Mucosa of rectum (tissue), 2 donors: ENCODE results near the gene CENPP.

Experiments
- H3K27ac ChIP-seq, 2 donors: one replicate each; pipeline ENCODE4 v1.7.0; 2013; ENCODE audit warnings: inconsistent platforms in 2 of 2, low read depth in 2 of 2, low read length in 2 of 2
- H3K27me3 ChIP-seq, 2 donors: one replicate each; pipeline ENCODE4 v1.7.0; 2013; ENCODE audit warnings: low read length in 2 of 2; ENCODE audit not compliant: control insufficient read depth in 2 of 2, insufficient read depth in 2 of 2
- H3K36me3 ChIP-seq, 2 donors: one replicate each; pipeline ENCODE4 v1.7.0; 2013; ENCODE audit warnings: low read length in 2 of 2; ENCODE audit not compliant: control insufficient read depth in 2 of 2, insufficient read depth in 2 of 2
- H3K4me1 ChIP-seq, 2 donors: one replicate each; pipeline ENCODE4 v1.7.0; 2013; ENCODE audit warnings: low read length in 2 of 2, mild to moderate bottlenecking in 1 of 2; ENCODE audit not compliant: control insufficient read depth in 2 of 2, insufficient read depth in 2 of 2
- H3K4me3 ChIP-seq, 2 donors: one replicate each; pipeline ENCODE4 v1.7.0; 2013; ENCODE audit warnings: low read length in 2 of 2
- H3K9ac ChIP-seq, 2 donors: one replicate each; pipeline ENCODE4 v1.7.0; 2013; ENCODE audit warnings: low read length in 2 of 2, low read depth in 1 of 2, mild to moderate bottlenecking in 1 of 2
- H3K9me3 ChIP-seq, 2 donors: one replicate each; pipeline ENCODE4 v1.7.0; 2013; ENCODE audit warnings: low read length in 2 of 2; ENCODE audit not compliant: control insufficient read depth in 2 of 2
- donor health status: healthy.
- donor health status: Normal muscosa, but diverticular disease.

CENPP gene

DNA sequence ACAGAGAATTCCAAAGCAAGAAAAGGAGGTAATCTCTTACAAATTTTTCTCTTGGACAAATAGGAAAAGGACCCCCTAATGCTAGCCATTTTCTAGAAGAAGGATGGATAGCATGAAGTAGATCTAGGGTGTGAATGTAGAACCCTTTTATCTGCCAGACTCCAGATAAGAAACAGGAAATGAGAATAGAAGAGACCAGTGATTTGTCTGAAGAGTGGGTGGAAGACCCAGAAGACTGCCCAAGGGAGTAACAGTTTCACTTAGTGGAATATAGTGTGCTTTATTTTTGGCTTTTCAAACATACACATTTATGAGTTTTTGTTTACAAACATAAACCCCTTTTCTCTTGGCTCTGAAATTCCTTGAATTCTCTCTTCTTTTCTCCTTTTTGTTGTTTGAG, 185.0 kb downstream of the CENPP start:
- no peak overlapping the region for H3K27ac ChIP-seq

DNA sequence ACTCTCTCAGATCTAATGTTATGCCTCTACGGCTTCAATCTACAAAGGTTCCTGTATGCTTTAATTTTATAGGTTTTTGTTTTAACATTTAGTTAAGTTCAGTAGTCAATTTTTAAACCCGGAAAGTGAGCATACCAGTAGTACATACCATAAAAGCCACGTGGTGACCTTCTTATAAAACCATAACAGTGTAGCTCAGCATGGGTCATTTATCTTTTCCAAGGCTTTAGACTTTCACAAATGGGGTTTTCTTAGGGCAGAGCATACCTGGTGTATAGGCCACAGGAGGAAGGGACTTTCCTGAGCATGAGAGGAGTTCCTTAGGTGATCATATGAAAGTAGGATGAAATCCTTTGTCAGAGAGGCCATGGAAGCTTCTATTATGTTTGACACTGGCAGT, 186.9 kb downstream of the CENPP start:
- no peaks in the 10 kb centered on the region for H3K27me3 ChIP-seq
- H3K27ac ChIP-seq: peak overlapping the region; percentile 10 to 34
- H3K4me1 ChIP-seq: peaks cover 6 to 16% of the 10 kb centered on the region in 2 donors
- no peak overlapping the region for H3K4me3 ChIP-seq
- H3K9ac ChIP-seq: no peak overlapping the region
- no peaks in the 10 kb centered on the region for H3K9me3 ChIP-seq
- H3K36me3 ChIP-seq: no peaks in the 10 kb centered on the region

More for the DNA sequence above, 185.0 kb downstream of the CENPP start:
- H3K27me3 ChIP-seq: no peaks in the 10 kb centered on the region
- no peaks in the 10 kb centered on the region for H3K9me3 ChIP-seq
- H3K36me3 ChIP-seq: no peaks in the 10 kb centered on the region
- peaks cover 6 to 20% of the 10 kb centered on the region in 2 donors for H3K4me1 ChIP-seq
- no peak overlapping the region for H3K4me3 ChIP-seq
- H3K9ac ChIP-seq: no peak overlapping the region

- no peaks in the 10 kb centered on the region for H3K27me3 ChIP-seq
- peaks cover 6 to 9% of the 10 kb centered on the region in 2 donors for H3K4me1 ChIP-seq
- no peak overlapping the region for H3K9ac ChIP-seq
- no peak overlapping the region for H3K4me3 ChIP-seq
- H3K27ac ChIP-seq: no peak overlapping the region
- H3K36me3 ChIP-seq: no peaks in the 10 kb centered on the region
- H3K9me3 ChIP-seq: no peaks in the 10 kb centered on the region
These were observed 187.6 kb downstream of the CENPP start for GRCh38 chr9:92513349-92513748.

DNA sequence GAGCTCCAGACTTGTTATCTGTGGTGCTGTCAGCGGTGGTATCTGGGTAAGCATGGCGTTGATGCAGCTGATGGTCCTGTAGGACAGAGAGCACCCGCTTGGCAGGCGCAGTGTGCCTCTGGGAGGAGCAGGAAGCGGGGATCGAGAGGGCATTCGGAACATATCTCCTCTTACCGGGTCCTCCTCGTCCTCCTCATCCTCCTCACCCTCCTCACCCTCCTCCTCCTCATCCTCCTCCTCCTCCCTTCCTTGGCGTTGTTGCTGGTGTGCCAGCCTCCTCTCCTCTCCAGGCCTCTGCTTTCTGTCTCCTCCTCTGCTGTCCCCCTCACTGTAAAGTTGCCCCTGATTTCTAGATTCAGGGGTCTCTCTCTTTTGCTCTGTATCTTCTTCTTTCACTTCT, 188.9 kb downstream of the CENPP start:
- Histone ChIP-seq H3K4me3 (no peak overlapping the region), H3K27ac (no peak overlapping the region), H3K9ac (no peak overlapping the region), H3K9me3 (no peaks in the 10 kb centered on the region), H3K4me1 (peaks cover 6 to 9% of the 10 kb centered on the region in 2 donors), H3K36me3 (no peaks in the 10 kb centered on the region), H3K27me3 (no peaks in the 10 kb centered on the region)

DNA sequence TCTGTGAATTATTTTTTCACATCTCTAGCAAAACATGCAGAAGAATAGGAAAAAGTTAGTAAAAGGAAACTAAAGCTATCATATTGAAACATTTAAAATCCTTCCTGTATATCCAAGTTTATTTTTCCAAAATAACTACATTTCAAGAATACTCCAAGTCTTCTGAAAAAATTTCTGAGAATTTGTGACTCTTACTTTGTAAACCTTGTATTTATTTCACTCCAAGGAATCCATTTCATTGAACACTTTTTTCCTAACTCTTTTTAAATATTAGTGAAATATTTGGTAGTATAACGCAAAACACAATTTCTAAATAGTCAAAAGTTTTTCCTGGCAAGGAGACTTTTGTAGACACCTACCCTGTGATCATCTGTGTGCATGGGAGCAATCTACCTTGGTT, 190.8 kb downstream of the CENPP start:
- Histone ChIP-seq H3K27ac (no peak overlapping the region), H3K9ac (no peak overlapping the region), H3K36me3 (no peaks in the 10 kb centered on the region)

GRCh38 chr9:92517046-92517445, 191.3 kb downstream of the CENPP start:
- Histone ChIP-seq H3K4me1 (peaks cover 6 to 9% of the 10 kb centered on the region in 2 donors), H3K27ac (no peak overlapping the region), H3K36me3 (no peaks in the 10 kb centered on the region), H3K27me3 (no peaks in the 10 kb centered on the region), H3K9me3 (no peaks in the 10 kb centered on the region), H3K4me3 (no peak overlapping the region), H3K9ac (no peak overlapping the region)

More for the DNA sequence above, 190.8 kb downstream of the CENPP start:
- Histone ChIP-seq H3K27me3 (no peaks in the 10 kb centered on the region), H3K4me3 (no peak overlapping the region), H3K9me3 (no peaks in the 10 kb centered on the region), H3K4me1 (peaks cover 6 to 9% of the 10 kb centered on the region in 2 donors)

- no peaks in the 10 kb centered on the region for H3K9me3 ChIP-seq
- no peaks in the 10 kb centered on the region for H3K4me1 ChIP-seq
- H3K9ac ChIP-seq: no peak overlapping the region
- no peak overlapping the region for H3K4me3 ChIP-seq
- no peaks in the 10 kb centered on the region for H3K27me3 ChIP-seq
- no peak overlapping the region for H3K27ac ChIP-seq
- H3K36me3 ChIP-seq: no peaks in the 10 kb centered on the region
These were observed 192.4 kb downstream of the CENPP start for GRCh38 chr9:92518199-92518598.

GRCh38 chr9:92520837-92521236, 195.1 kb downstream of the CENPP start:
- no peak overlapping the region for H3K4me3 ChIP-seq
- no peaks in the 10 kb centered on the region for H3K9me3 ChIP-seq
- H3K4me1 ChIP-seq: no peaks in the 10 kb centered on the region
- no peak overlapping the region for H3K9ac ChIP-seq
- no peaks in the 10 kb centered on the region for H3K36me3 ChIP-seq
- H3K27ac ChIP-seq: no peak overlapping the region
- no peaks in the 10 kb centered on the region for H3K27me3 ChIP-seq

DNA sequence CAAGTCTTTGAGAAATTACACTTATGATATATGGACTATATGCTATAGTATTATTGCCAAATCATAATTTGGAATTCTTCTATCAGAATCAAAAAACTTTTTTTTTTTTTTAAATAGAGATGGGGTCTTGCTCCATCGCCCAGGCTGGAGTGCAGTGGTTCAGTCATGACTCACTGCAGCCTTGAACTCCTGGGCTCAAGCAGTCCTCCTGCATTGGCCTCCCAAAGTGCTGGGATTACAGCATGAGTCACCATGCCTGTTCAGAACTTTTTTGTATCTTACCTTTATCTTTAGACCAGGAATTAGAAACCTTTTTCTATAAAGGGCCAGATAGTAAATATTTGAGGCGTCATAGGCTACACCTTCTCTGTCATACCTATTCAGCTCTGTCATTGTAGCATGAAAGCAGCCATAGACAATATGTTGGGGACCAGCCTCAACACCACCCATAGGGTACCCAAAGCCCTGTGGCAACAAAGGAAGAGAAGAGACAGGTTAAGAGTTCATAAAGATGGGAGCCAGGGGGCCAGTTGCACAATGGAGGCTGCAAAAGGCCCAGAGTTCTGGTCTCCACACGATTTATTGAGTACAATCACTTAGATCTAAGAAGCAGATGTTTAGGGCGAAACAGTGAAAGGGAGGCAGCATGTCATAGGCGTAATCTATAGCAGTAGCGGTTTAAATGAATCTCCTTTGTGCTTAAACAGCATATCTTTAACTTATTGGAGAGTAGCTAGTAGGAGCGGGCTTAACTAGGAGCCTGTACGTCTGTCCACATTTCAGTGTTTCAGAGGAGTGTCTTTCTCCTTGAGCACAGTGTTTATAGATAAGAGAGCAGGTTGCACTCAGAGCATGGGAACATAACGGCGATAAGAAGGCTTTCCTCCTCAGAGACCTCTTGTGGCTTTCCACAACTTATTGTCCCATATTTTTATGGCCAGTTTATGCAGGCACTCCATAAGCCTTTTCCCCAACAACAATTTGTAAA, 197.5 kb downstream of the CENPP start:
- Histone ChIP-seq H3K27me3 (no peaks in the 10 kb centered on the region), H3K9me3 (no peaks in the 10 kb centered on the region), H3K36me3 (no peaks in the 10 kb centered on the region), H3K4me3 (no peak overlapping the region), H3K4me1 (no peaks in the 10 kb centered on the region), H3K27ac (no peak overlapping the region), H3K9ac (no peak overlapping the region)

DNA sequence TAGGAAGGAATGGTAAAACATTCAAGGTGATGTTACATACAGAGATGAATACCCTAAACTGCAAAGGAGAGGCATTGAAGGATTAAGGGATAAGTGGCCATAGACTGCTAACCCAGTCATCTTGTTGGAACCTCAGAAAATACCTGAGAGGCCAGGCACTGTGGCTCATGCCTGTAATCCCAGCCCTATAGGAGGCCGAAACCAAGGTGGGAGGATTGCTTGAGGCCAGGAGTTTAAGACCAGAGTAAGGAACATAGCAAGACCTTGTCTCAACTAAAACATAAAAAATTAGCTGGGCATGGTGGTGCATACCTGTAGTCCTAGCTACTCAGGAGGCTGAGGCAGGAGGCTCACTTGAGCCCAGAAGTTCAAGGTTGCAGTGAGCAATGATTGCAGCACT, 199.1 kb downstream of the CENPP start:
- Histone ChIP-seq H3K27me3 (no peaks in the 10 kb centered on the region), H3K36me3 (no peaks in the 10 kb centered on the region), H3K9me3 (no peaks in the 10 kb centered on the region), H3K4me3 (no peak overlapping the region), H3K9ac (no peak overlapping the region), H3K27ac (no peak overlapping the region), H3K4me1 (no peaks in the 10 kb centered on the region)
